CD4-positive, alpha-beta T cell treated with Interleukin-6 at 100 ng/mL for 8 hours (primary cell): ENCODE measurements around the gene TH.
"Not testable (repeated sequence)": the region's sequence is repeated elsewhere in the genome, so short reads cannot be mapped to it uniquely, and the experiment has no call there.

Source experiments
- DNase-seq: peaks from one replicate; pipeline ENCODE4 v3.0.0-alpha.2; 2020; ENCODE audit warnings: mixed read lengths, low spot score

TH gene

DNA sequence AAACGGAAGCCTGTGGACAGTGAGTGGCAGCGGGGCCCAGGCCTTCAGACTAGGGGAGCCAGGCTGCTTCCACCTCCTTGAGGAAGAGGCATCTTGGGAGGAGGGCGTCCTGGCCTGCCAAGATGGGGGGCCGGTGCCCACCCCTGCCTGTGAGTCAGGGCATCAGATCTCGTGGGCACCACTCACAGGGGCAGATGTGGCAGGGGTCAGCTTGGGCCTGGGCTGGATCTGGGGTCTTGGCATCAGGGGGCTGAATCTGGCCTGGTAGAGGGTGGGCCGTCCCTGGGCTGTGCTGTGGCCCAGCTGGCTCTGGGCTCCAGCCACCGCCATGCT is 24.1 kb upstream of the TH start:
- no peak for DNase-seq

DNA sequence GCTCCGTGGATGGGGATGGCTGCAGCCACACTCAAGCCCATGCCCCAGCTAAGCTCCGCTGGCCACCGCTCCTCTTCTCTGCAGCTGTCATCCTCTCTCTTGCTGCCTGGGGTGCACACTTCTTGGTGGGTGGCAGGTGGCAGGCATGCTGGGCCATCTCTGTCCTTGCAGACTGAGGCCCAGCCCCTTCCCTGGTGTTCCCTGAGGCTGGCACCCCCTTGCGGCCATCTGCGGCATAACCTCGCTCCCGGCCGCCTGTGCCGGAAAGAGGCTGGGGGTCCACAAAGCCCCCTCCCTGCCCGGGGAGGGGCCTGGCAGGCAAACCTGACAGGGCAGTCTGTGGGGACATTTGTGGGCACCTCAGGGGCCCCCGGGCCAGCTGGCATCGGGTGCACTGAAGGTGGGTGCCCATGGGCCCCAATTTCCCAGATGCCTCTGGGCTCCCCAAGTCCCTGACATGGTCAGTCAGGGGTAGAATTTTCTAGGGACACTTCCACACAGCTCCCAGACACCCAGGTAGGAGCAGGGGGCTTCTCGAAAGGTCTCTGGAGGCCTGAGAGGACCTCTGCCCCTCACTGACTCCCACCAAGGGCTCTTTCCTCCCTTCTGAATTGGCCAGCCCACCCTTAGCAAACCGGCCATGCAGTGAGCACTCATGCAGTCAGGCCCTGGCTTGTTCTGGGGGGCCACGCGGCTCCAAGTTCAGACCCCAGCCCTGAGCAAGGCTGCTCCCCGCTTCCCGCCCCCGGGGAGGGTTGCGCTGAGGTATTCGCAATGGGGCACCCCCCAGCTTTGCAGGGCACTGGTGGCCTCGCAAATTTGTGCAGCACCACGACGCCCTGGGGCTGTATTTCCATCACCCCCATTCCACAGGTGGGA is 23.5 kb upstream of the TH start:
- DNase-seq = peak; percentile 27

DNA sequence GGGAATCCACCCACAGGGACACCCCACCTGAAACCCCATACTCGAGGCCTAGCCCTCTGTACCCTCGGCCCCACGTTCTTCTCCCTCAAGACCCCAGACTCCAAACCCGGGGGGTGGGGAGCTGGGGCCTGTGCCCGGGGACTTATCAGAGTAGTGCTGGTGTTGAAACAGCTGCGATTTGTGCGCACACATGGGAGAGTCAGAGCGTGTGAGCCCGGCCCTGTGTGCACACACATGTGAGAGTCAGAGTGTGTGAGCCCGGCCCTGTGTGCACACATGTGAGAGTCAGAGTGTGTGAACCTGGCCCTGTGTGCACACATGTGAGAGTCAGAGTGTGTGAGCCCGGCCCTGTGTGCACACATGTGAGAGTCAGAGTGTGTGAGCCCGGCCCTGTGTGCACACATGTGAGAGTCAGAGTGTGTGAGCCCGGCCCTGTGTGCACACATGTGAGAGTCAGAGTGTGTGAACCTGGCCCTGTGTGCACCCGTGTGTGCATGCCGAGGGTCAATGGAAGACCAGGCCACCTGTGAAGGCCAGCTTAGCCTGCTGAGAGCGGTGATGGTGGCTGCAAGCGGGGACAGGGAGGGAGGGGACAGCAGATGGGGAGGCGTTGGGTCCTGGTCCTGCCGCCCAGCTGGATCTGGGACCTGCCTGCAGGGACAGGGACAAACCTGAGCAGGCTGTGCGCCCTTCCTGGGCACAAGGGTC is 22.4 kb upstream of the TH start:
- DNase-seq = not testable (repeated sequence)

DNA sequence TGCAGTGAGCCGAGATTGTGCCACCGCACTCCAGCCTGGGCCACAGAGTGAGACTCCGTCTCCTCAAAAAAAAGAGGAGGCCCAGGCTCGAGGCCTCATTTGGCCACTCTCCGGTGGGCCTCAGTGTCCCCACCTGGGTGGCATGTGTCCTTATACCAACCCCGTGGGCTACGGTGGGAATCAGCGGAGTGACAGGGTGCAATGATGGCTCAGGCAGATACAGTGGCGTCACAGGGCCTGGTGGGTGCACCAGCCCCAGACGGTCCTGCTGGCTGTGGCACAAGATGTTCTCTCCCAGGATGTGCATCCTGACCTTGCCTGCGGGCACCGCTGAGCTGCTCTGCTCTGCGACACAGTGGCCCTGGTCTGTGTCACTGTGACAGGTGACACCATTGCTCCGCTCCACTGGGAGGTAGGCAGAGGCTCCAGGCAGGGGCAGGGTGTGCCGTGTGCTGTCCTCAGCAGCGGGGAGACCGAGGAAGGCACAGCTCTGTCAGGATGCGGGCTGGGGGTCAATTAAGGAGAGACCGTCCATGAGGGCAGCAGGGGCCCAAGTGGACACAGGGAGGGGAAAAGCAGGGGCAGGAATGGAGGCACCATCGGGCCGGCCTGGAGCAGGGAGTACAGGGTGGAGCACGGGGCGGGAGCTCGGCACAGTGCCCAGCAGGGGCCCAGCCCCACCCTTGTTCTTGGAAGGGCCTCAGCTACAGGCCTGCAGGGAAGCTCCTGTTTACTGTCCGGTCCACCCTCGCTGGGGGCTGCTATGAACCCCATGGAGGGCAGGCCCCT is 21.7 kb upstream of the TH start:
- no peak for DNase-seq

DNA sequence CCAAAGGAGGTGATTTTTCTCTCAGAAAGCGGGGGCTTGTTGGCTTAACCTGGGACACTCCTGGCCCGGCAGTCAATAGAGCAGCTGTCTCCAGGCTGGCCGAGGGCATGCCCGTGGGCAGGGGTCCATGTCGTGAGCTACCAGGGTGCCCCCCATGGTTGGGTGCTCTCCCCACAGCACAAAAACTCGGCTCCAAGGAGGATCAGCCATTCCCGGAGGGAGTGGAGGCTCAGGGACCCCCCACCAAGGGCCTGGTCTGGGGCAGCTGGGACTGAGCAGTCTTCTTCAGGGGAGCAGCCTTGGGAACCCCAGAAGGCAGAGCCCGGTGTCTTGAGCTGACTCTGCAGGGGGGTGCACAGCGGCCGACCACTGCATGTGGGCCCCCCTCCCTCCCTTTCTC is 20.8 kb upstream of the TH start:
- DNase-seq = no peak

DNA sequence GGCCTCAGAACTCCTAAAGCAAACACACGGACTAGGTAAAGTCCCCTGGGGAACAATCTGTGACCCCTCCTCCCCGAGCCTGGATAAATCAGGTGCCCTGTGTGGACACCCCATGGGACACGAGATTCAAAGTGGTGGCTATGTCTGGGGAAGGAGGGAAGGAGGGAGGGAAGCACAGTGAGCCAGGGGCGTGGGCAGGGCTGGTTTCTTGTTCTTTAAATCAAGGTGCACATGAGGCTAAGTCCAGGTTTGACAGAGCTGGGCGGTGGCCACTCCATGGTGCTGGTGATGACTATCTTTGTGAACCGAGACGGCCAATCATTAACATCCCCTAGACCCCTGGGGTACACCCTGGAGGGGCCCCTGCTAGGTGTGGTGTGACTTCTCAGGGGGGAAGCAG is 20.3 kb upstream of the TH start:
- DNase-seq = no peak

DNA sequence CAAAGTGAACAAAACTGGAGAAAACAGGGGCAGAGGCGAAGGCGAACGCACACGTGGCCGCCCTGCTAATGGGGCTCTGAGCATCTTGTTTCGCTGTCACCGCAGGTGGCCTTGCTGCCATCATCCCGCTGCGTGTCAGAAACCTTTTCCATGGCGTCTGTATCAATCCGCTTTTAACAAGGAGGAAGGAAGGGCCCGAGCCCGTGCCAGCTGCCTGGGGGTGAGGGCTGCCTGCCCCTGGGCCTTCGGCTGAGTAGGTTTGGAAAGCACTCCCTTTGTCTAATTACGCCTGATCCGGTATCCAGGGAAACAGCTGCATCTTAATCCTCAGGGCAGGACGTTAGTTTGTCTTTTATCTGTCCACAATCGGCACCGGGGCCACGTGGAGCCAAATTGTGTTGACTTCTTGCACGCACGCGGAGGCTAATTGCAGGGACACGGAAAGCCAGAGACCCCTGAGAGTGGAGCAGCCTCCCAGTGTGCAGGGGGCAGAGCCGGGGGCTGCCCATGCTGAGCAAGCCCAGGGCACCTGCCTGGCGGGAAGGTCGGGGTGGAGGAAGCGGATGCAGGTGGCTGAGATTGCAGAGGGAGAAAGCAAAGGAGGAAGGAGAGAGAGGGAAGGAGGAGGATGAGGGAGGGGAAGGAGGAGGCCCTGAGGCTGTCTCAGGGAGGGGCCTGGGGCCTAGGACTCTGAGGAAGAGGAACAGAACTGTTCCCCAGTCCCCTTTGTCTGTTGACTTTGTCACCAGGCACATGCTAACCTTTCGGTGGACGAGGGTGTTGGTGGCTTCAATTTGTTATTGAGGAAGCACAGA is 19.2 kb upstream of the TH start:
- no peak for DNase-seq

DNA sequence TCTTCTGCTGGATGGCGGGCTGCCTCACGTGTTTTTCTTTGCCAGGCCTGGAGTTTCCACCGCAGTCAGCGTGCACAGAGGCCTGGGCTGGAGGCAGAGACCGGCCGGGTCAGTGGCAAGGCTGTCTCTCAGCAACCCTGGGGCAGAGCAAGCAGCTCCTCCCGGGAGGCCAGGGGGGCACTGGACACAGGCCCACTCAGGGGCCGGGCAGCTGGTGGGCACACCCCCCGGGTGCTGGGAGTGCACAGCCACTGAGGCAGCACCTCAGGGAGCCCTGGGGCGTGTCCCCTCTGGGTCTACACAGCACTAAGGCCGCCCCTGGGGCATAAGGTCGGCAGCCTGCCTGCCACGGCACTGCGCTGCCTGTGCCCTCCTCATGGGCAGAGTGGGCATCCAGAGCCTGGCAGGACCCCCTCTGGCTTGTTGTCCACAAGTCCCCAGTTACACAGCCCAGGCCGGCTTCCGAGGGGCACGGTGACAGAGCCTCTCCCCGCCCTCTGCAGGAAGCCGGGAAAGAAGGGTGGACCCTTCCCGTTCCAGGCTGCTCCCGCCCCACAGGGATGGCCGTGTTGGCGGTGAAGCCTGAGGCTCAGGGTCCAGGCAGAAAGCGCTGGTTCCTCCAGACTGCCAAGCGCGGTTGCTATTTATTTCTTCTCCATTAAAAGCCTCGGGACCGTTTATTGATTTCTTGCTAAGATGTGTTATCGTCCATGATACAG is 18.5 kb upstream of the TH start:
- no peak for DNase-seq

DNA sequence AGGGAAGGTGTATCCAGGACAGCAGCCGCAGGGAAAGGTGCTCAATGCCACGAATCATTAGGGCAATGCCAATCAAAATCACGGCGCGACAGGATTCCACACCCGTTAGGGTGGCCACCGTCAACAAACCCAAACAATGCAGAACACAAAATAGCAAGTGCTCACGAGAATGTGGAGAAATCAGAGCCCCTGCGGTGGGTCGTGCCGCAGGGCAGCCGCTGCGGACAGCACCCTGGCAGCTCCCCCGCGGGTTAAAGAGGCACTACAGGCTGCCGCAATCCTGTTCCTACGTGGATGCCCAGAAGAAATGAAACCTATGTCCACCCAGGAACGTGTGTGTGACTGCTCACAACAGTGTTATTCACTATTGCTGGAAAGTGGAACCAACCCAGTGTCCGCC is 17.1 kb upstream of the TH start:
- no peak for DNase-seq

DNA sequence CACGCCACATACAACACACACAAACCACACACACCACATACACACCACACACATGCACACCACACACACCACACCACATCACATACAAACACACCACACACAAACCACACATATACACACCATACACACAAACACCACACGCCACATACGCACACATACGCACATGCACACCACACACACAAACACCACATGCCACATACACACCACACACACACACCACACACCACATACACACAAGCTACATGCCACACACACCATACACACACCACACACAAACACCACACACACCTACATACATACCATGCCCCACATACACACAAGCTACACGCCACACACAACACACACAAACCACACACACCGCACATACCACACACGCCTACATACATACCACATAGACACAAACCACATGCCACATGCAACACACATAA is 15.7 kb upstream of the TH start:
- DNase-seq = no peak

DNA sequence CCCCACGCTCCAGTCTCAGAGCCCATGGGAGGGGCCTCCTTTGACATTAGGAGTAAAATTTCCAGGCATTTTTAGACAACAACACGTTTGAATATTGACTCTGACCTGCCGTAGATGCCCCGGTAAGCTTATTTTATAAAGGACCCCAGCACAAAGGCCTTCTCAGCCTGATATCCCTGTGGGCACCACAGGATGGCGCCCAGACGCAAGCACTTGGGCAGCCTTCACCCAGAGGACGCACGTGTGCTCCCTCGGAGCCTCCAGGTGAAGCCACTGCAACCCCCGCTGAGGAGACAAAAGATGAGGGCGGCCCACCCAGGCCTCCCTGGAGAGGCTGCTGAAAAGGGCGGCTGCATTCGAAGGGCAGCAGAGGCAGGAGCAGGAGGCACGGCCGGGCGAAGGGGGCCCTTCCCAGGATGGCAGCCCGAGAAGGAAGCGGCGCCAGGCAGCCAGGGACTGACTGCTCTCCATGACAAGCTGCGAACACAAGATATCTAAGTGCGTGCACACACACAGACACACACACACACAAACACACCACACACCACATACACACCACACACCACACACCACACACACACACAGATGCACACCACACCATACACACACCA is 15.2 kb upstream of the TH start:
- DNase-seq = peak; percentile 27

DNA sequence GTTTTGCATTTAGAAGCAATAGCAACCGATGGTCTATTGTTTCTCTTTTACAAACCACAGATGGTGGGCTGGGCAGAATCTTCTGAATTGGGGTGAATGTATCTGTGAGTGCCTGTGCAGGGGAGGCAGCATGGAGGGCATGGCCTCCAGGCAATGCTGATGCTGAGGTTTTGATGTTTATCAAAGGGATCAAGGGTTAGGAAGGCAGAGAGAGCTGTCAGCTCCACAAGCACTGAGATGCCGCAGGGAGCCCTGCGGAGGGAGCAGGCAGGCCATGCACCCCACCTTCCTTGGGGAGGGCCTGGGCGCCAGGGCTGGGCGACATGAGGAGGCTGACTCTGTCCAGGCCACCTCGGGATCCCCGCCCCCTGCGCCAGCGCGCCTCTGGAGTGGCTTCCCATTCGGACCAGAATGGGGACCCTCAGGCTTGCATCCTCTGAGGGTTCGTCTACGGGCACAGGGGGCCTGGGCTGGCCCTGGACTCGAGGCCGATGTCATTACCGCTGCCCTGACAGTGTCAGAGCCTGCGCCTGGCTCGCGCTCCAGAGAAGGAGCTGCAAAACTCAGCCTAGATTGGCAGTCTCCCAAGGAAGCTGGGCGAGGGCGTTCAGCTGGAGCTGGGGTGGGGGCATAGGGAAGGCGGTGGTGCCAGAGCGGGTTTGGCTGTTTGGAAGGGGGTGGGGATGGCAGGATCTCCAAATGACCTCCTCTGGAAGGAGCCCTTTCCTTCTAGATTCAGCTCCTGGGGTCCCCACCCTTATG is 13.9 kb upstream of the TH start:
- no peak for DNase-seq

DNA sequence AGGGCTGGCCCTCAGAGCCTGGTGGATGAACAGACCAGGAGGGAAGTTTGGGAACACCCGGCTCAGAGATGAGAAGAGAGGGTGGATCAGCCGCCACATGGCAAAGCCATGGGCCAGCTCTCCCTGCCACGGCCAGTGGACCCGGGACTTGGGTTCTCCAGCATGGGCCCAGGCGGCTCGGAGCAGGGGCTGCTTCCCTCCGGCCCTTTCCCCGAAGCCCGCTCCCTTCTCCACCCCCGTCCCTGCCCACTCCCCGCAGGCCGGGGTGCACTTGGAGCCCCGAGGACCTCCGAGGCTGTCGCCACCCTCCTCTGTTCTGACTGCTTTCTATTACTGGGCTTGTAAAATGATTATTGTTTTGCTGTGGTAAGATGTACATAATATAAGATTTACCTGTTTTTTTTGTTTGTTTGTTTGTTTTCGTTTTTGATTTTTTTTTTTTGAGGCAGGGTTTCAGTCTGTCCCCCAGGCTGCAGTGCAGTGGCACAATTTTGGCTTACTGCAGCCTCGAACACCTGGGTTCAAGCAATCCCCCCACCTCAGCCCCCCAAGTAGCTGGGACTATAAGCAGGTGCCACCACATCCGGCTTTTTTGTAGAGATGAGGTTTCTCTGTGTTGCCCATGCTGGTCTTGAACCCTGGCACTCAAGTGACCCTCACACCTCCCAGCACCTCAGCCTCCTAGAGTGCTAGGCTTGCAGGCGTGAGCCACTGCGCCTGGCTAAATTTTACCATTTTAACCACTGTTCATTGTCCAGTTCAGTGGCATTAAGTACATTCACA is 11.3 kb upstream of the TH start:
- no peak for DNase-seq

DNA sequence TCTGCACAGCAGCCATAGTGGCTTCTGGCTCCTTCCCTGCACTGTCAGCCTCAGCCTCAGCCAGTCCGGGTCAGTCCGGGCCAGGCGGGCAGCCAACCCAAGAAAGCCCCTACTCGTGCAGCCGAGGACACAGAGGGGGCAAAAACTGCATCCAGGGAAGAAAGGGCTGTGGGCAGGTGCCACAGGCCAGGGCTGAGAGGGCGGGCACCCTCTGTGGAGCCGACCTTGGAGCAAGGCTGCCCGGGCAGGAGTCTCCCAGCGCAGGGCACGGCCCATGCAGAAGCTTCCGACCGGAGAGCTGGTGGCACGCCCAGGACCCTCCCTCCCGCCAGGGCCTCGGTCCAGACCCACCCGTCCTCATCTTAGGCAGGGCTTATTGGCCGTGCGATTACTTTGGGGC is 10.5 kb upstream of the TH start:
- DNase-seq = no peak

DNA sequence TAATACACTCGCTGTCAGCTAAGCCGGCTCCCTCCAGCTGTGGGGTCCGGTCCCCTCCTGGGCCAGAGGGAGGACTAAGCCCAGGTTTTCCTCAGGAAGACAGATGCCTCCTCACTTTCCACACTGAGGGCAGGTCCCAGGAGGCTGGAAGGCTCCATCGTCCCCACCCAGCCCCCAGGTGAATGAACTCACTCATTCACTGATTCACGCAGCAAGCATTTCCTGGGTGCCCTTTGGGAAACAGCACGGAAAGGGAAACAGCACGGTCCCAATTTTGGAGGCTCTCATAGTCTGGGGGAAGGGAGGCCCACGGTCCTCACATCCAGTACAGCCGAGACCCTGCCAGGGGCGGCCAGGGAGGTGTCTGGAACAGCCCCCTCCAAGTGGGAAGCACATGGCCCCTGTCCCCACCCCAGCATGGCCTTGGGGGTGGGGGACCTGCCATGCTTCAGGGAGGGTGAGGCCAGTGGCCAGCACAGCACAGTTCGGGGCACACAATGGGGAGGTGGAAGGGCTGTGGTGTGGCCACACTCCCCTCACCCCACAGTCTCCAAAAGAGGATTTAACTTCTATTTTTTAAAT is 9.3 kb upstream of the TH start:
- DNase-seq = no peak

DNA sequence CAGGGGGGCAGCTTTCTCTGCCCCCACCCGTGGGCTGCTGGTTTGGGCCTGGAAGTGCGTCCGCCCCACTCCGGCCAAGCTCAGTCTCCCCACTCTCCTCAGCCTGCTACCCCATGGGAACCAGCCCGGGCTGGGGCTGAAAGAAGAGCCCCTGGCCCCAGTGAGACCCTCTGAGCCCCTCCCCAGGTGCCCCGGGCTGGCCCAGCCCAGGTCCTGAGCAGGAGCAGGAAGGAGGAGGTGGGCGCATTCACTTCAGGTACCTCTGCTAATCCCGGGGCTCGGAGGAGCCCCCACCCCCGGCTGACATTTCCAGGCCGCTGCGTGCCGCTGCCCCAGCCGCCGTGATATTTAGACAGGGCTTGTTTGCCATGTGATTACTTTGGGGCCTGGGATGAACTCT is 8.7 kb upstream of the TH start:
- no peak for DNase-seq

DNA sequence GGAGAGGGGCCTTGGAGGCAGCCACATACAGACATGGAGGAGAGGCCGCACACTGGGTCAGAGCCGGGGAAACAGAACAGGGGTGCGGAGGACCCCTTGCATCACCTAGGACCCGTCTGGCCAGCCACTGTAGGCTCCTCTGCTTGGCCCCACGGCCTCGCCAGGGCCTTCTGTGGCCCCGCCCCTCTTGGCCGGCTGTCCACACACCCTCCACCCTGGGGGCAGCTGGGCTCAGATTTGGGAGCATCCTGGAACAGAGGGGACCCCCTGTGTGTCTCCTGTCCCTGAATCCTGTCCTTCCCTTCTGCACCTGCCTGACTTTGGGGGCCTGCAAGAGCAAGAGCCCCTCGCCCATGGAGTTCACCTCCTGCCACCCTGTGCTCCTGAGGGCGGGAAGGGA is 7.9 kb upstream of the TH start:
- DNase-seq = no peak

DNA sequence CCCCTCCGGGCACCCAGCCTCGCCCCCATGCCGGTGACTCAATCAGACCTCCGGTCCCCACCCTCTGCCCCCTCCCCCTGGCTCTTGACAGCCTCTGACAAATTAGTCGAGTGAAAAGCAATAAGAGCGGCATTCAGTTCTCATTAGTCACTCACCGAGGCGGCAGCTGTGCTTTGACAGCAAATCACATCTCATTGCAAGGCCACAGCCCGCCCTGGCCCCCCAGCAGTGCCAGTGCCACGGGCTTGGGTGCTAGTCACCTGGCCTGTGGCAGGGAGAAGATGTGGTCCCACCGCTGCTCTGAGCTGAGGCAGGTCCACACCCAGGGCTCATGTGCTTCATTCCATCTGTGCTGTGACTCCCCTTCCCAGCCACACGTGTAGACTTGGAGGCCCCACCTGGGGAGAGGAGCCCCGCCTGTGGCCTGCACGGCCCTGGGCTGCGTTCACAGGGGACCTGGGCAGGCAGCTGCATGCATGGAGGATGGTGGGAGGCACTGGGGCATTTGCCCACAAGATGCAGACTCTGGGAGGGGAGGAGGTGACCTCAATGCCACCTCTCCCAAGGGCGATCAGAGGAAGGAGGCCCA is 7.4 kb upstream of the TH start:
- DNase-seq = no peak
